HCT116 (cell line): Measurements from ENCODE around the gene ST7. TPM values are rescaled to one million over a fixed set of nuclear protein-coding genes. Genes with fewer than 3 reads are reported as not detected.

Experiments
- ATAC-seq: fragments of 200-7000 bp; cut with Tn5 transposase; 2 replicates; pipeline ENCODE4 v1.9.1; 2020; ENCODE audit warnings: mild to moderate bottlenecking, moderate library complexity
- BruUV-seq: library from RNA; stranded (reverse); fragments of 400-500 nt; replicated peaks from 2 replicates; lab custom pipeline; 2021; lab: Mats Ljungman, UMichigan
- CTCF ChIA-PET: fragments of 300-600 bp; sonication (Branson Sonifier 250); formaldehyde crosslinking; loops from one replicate; lab custom pipeline; 2021; ENCODE audit warnings: antibody characterized with exemption; lab: Charles Lee
- POLR2A ChIA-PET: fragments of 300-600, 350-600 bp; sonication (Branson Sonifier 250); formaldehyde crosslinking; loops from one replicate; lab custom pipeline; 2021; ENCODE audit warnings: antibody characterized with exemption; lab: Charles Lee
- RAD21 ChIA-PET, 2 experiments: fragments of 300-600 bp; sonication (Branson Sonifier 250); formaldehyde crosslinking; loops; one replicate each; lab custom pipeline; 2023; ENCODE audit warnings: low total read pairs in 2 of 2; ENCODE audit not compliant: uncharacterized antibody in 2 of 2, unreplicated experiment in 2 of 2, low non-redundant PET in 1 of 2; lab: Charles Lee
- DNase-seq: peaks from one replicate; pipeline ENCODE4 v3.0.0-alpha.2; 2010; ENCODE audit warnings: low read depth, low spot score
- H2AFZ ChIP-seq: fragments of 200-600 bp; shearing (Covaris generic), sonication (generic); 2 replicates; pipeline ENCODE4 v1.6.1; 2017; ENCODE audit warnings: low read depth, mixed run types, mixed read lengths, antibody characterized with exemption, low read length; ENCODE audit not compliant: poor library complexity, severe bottlenecking
- H3K27ac ChIP-seq: 2 replicates; pipeline ENCODE4 v1.5.1; 2012; ENCODE audit warnings: low read depth, low read length
- H3K27me3 ChIP-seq: fragments of 200-600 bp; sonication (generic); 2 replicates; pipeline ENCODE4 v1.6.1; 2016; ENCODE audit warnings: mixed run types, low read length, mixed read lengths; ENCODE audit not compliant: insufficient read depth
- H3K36me3 ChIP-seq, 2 experiments: fragments of 200-500 bp in 1 of 2; fragments of 200-600 bp in 1 of 2; sonication (Bioruptor generic) in 1 of 2; sonication (generic) in 1 of 2; 2 replicates each; pipeline versions ENCODE4 v1.5.1 to v1.6.1; 2014 to 2016; ENCODE audit warnings: low read length in 2 of 2, inconsistent platforms in 1 of 2, mixed read lengths in 1 of 2, mixed run types in 1 of 2; ENCODE audit not compliant: insufficient read depth in 2 of 2, control insufficient read depth in 1 of 2
- H3K4me1 ChIP-seq, 2 experiments: fragments of 200-600 bp in 1 of 2; sonication (generic) in 1 of 2; 2 replicates each; pipeline versions ENCODE4 v1.5.1 to v1.6.1; 2012 to 2017; ENCODE audit warnings: low read length in 2 of 2, inconsistent platforms in 1 of 2, mild to moderate bottlenecking in 1 of 2, mixed read lengths in 1 of 2, mixed run types in 1 of 2, moderate library complexity in 1 of 2; ENCODE audit not compliant: insufficient read depth in 2 of 2, control insufficient read depth in 1 of 2
- H3K4me2 ChIP-seq: fragments of 200-600 bp; sonication (generic); 2 replicates; pipeline ENCODE4 v1.6.1; 2017; ENCODE audit warnings: mixed run types, low read length, mixed read lengths
- H3K4me3 ChIP-seq, 2 experiments: fragments of 200-600 bp in 1 of 2; sonication (generic) in 1 of 2; replicated peaks in 1 of 2; 2 replicates each; pipeline ENCODE4 v1.5.1; 2011 to 2016; ENCODE audit warnings: low read length in 2 of 2, control low read depth in 1 of 2, low read depth in 1 of 2, mild to moderate bottlenecking in 1 of 2, mixed read lengths in 1 of 2, mixed run types in 1 of 2
- H3K79me2 ChIP-seq: fragments of 200-600 bp; sonication (generic); 2 replicates; pipeline ENCODE4 v1.6.1; 2017; ENCODE audit warnings: mild to moderate bottlenecking, mixed run types, low read length, moderate library complexity, mixed read lengths; ENCODE audit not compliant: insufficient read depth
- H3K9ac ChIP-seq: fragments of 200-600 bp; sonication (generic); 2 replicates; pipeline ENCODE4 v1.6.1; 2016; ENCODE audit warnings: low read length, mixed read lengths
- H3K9me2 ChIP-seq: fragments of 200-600 bp; sonication (generic), shearing (Covaris generic); 2 replicates; pipeline ENCODE4 v1.6.1; 2017; ENCODE audit warnings: mixed run types, mild to moderate bottlenecking, moderate library complexity; ENCODE audit not compliant: insufficient read depth
- H3K9me3 ChIP-seq, 2 experiments: fragments of 200-500 bp in 1 of 2; fragments of 200-600 bp in 1 of 2; sonication (Bioruptor generic) in 1 of 2; sonication (generic) in 1 of 2; 2 replicates each; pipeline ENCODE4 v1.6.1; 2014 to 2017; ENCODE audit warnings: low read length in 2 of 2, mixed read lengths in 2 of 2, inconsistent platforms in 1 of 2, low read depth in 1 of 2, mild to moderate bottlenecking in 1 of 2, mixed run types in 1 of 2, moderate library complexity in 1 of 2; ENCODE audit not compliant: control insufficient read depth in 1 of 2, insufficient read depth in 1 of 2
- H4K20me1 ChIP-seq: fragments of 200-600 bp; sonication (generic), shearing (Covaris generic); 2 replicates; pipeline ENCODE4 v1.6.1; 2017; ENCODE audit warnings: mixed run types, mild to moderate bottlenecking, moderate library complexity; ENCODE audit not compliant: insufficient read depth
- CBX3 ChIP-seq: IDR thresholded peaks from 2 replicates; pipeline ENCODE4 v1.6.1; 2012; ENCODE audit warnings: low read depth
- CEBPB ChIP-seq: IDR thresholded peaks from 2 replicates; pipeline ENCODE4 v1.6.1; 2012; ENCODE audit warnings: low read depth
- EGR1 ChIP-seq: IDR thresholded peaks from 2 replicates; pipeline ENCODE4 v1.6.1; 2012; ENCODE audit warnings: low read depth
- ELF1 ChIP-seq: IDR thresholded peaks from 2 replicates; pipeline ENCODE4 v1.6.1; 2012; ENCODE audit warnings: low read depth, borderline replicate concordance
- EZH2 ChIP-seq: fragments of 200-600 bp; sonication (generic); IDR thresholded peaks from 2 replicates; pipeline ENCODE4 v1.6.1; 2017; ENCODE audit warnings: antibody characterized with exemption, mixed run types
- EZH2phosphoT487 ChIP-seq: fragments of 200-600 bp; IDR thresholded peaks from 2 replicates; pipeline ENCODE4 v1.6.1; 2018; ENCODE audit warnings: antibody characterized with exemption, borderline replicate concordance
- FOSL1 ChIP-seq: IDR thresholded peaks from 2 replicates; pipeline ENCODE4 v1.6.1; 2012; ENCODE audit warnings: low read depth
- JUND ChIP-seq: IDR thresholded peaks from 2 replicates; pipeline ENCODE4 v1.6.1; 2012
- POLR2AphosphoS5 ChIP-seq: IDR thresholded peaks from 2 replicates; pipeline ENCODE4 v1.6.1; 2011; ENCODE audit warnings: mild to moderate bottlenecking, low read depth, low read length, moderate library complexity
- SIN3A ChIP-seq: IDR thresholded peaks from 2 replicates; pipeline ENCODE4 v1.6.1; 2012; ENCODE audit warnings: low read depth
- SRF ChIP-seq: IDR thresholded peaks from 2 replicates; pipeline ENCODE4 v1.6.1; 2012; ENCODE audit warnings: low read depth
- TCF7L2 ChIP-seq: IDR thresholded peaks from 2 replicates; pipeline ENCODE4 v1.7.0; 2011; ENCODE audit warnings: borderline replicate concordance, inconsistent platforms; ENCODE audit not compliant: insufficient read depth, insufficient read length; ENCODE audit errors: extremely low read depth
- YY1 ChIP-seq: IDR thresholded peaks from 2 replicates; pipeline ENCODE4 v1.6.1; 2011; ENCODE audit warnings: low read length, low read depth, moderate library complexity, mild to moderate bottlenecking; ENCODE audit not compliant: insufficient replicate concordance; ENCODE audit errors: extremely low read depth
- ZFX ChIP-seq: fragments of 450-650 bp; IDR thresholded peaks from 2 replicates; pipeline ENCODE4 v1.6.1; 2017
- ZNF274 ChIP-seq: fragments of 200-500 bp; sonication (Bioruptor generic); IDR thresholded peaks from 2 replicates; pipeline ENCODE4 v1.6.1; 2014; ENCODE audit warnings: mild to moderate bottlenecking, low read depth, low read length, inconsistent platforms
- intact Hi-C: fragments of 100-400 bp; cut with micrococcal nuclease; formaldehyde crosslinking; loops from 2 replicates; pipeline ENCODE4 v1.10.0; 2022
- total RNA-seq: library from RNA; stranded (reverse); gene quantifications from one replicate; pipeline ENCODE4 v1.2.1, GENCODE V29; 2021; ENCODE audit not compliant: unreplicated experiment
- TF ChIP-seq, protein P1 (sequence below): IDR thresholded peaks from 2 replicates; pipeline ENCODE4 v1.6.1; 2011; ENCODE audit warnings: mild to moderate bottlenecking, low read length, moderate library complexity; ENCODE audit not compliant: insufficient replicate concordance; ENCODE audit errors: extremely low read depth
- TF ChIP-seq, protein P2 (sequence below): IDR thresholded peaks from 2 replicates; pipeline ENCODE4 v1.6.1; 2012
- TF ChIP-seq, protein P3 (sequence below), 3 experiments: fragments of 200-600 bp in 1 of 3; sonication (generic) in 1 of 3; IDR thresholded peaks in 2 of 3; conservative IDR thresholded peaks in 1 of 3; 2 replicates each; pipeline ENCODE4 v1.5.1; 2012 to 2017; ENCODE audit warnings: low read depth in 2 of 3, low read length in 2 of 3, antibody characterized with exemption in 1 of 3, borderline replicate concordance in 1 of 3, control low read depth in 1 of 3, mild to moderate bottlenecking in 1 of 3, mixed read lengths in 1 of 3, mixed run types in 1 of 3, moderate library complexity in 1 of 3; ENCODE audit not compliant: insufficient read depth in 1 of 3
- TF ChIP-seq, protein P4 (sequence below): IDR thresholded peaks from 2 replicates; pipeline ENCODE4 v1.6.1; 2012; ENCODE audit warnings: low read depth
- TF ChIP-seq, protein P5 (sequence below): IDR thresholded peaks from 2 replicates; pipeline ENCODE4 v1.6.1; 2012

Gene ST7
- total RNA-seq, 1 experiment from 2014 or later = 12.6 TPM

DNA sequence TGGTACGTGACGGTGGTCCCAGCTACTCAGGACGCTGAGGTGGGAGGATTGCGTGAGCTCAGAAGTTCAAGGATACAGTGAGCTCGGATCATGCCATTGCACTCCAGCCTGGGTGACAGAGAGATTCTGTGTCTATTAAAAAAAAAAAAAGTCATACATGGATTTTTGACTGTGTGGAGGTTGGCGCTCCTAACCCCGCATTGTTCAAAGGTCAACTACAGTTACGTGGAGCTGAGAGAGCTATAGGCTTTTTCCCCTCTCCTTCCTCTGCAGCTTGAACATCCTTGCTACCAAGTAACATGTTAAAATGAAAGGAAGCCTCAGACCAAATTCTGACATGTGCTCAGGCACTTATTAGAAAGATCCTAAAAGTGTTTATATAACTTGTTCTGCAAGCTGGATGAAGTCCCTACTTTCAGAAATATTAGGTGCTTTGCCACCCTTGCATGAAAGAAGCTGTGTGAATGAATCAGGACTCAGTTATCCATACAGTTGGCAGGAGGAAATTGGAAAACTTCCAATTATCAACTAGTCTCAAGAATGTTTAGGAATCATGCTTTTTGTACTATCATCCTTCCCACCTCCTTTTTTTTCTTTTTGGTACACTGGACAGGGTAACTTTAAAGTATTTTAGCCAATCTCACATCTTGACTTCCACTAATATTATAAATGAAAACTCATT lies 12.5 kb upstream of the ST7 start:
- ChIA-PET POLR2A (no interaction called here), CTCF (interaction anchor here (0.9 kb wide), 1 partner anchor 10 kb away, joined by 3 read pairs; no protein-coding TSS in a partner anchor), RAD21 (no interaction called here)
- no TSS peak for BruUV-seq
- Histone ChIP-seq H4K20me1 (no peaks in the 10 kb centered on the region), H3K9me2 (no peaks in the 10 kb centered on the region), H3K27me3 (no peaks in the 10 kb centered on the region), H3K9me3 (no peaks in the 10 kb centered on the region), H3K4me1 (no peaks in the 10 kb centered on the region), H3K4me2 (no peak overlapping the region), H3K36me3 (no peaks in the 10 kb centered on the region), H3K79me2 (no peaks in the 10 kb centered on the region), H3K27ac (no peak overlapping the region), H2AFZ (no peak overlapping the region), H3K4me3 (no peak overlapping the region), H3K9ac (no peak overlapping the region)
- TF ChIP-seq EZH2 (no peak), POLR2AphosphoS5 (no peak), ZFX (no peak), ELF1 (no peak), YY1 (no peak), EGR1 (no peak), FOSL1 (no peak), EZH2phosphoT487 (no peak), JUND (no peak), CEBPB (no peak), CBX3 (no peak), SIN3A (no peak), SRF (no peak), TCF7L2 (no peak), ZNF274 (no peak)
- TF ChIP-seq, protein P1, sequence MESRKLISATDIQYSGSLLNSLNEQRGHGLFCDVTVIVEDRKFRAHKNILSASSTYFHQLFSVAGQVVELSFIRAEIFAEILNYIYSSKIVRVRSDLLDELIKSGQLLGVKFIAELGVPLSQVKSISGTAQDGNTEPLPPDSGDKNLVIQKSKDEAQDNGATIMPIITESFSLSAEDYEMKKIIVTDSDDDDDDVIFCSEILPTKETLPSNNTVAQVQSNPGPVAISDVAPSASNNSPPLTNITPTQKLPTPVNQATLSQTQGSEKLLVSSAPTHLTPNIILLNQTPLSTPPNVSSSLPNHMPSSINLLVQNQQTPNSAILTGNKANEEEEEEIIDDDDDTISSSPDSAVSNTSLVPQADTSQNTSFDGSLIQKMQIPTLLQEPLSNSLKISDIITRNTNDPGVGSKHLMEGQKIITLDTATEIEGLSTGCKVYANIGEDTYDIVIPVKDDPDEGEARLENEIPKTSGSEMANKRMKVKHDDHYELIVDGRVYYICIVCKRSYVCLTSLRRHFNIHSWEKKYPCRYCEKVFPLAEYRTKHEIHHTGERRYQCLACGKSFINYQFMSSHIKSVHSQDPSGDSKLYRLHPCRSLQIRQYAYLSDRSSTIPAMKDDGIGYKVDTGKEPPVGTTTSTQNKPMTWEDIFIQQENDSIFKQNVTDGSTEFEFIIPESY = no peak
- TF ChIP-seq, protein P2, sequence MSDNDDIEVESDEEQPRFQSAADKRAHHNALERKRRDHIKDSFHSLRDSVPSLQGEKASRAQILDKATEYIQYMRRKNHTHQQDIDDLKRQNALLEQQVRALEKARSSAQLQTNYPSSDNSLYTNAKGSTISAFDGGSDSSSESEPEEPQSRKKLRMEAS = no peak
- TF ChIP-seq, protein P3, sequence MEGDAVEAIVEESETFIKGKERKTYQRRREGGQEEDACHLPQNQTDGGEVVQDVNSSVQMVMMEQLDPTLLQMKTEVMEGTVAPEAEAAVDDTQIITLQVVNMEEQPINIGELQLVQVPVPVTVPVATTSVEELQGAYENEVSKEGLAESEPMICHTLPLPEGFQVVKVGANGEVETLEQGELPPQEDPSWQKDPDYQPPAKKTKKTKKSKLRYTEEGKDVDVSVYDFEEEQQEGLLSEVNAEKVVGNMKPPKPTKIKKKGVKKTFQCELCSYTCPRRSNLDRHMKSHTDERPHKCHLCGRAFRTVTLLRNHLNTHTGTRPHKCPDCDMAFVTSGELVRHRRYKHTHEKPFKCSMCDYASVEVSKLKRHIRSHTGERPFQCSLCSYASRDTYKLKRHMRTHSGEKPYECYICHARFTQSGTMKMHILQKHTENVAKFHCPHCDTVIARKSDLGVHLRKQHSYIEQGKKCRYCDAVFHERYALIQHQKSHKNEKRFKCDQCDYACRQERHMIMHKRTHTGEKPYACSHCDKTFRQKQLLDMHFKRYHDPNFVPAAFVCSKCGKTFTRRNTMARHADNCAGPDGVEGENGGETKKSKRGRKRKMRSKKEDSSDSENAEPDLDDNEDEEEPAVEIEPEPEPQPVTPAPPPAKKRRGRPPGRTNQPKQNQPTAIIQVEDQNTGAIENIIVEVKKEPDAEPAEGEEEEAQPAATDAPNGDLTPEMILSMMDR (IDR thresholded peaks at IDR 0.05 in 2 of 3, conservative IDR thresholded peaks at IDR 0.05 in 1 of 3; ENCODE audit: borderline replicate concordance in 1 of 3, insufficient read depth in 1 of 3, low read depth in 2 of 3, low read length in 2 of 3) = no peak
- TF ChIP-seq, protein P4, sequence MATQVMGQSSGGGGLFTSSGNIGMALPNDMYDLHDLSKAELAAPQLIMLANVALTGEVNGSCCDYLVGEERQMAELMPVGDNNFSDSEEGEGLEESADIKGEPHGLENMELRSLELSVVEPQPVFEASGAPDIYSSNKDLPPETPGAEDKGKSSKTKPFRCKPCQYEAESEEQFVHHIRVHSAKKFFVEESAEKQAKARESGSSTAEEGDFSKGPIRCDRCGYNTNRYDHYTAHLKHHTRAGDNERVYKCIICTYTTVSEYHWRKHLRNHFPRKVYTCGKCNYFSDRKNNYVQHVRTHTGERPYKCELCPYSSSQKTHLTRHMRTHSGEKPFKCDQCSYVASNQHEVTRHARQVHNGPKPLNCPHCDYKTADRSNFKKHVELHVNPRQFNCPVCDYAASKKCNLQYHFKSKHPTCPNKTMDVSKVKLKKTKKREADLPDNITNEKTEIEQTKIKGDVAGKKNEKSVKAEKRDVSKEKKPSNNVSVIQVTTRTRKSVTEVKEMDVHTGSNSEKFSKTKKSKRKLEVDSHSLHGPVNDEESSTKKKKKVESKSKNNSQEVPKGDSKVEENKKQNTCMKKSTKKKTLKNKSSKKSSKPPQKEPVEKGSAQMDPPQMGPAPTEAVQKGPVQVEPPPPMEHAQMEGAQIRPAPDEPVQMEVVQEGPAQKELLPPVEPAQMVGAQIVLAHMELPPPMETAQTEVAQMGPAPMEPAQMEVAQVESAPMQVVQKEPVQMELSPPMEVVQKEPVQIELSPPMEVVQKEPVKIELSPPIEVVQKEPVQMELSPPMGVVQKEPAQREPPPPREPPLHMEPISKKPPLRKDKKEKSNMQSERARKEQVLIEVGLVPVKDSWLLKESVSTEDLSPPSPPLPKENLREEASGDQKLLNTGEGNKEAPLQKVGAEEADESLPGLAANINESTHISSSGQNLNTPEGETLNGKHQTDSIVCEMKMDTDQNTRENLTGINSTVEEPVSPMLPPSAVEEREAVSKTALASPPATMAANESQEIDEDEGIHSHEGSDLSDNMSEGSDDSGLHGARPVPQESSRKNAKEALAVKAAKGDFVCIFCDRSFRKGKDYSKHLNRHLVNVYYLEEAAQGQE = no peak
- TF ChIP-seq, protein P5, sequence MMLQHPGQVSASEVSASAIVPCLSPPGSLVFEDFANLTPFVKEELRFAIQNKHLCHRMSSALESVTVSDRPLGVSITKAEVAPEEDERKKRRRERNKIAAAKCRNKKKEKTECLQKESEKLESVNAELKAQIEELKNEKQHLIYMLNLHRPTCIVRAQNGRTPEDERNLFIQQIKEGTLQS = no peak
- intact Hi-C loops = no loop called here
- DNase-seq = no peak
- no peak for ATAC-seq
